ENCODE data around the gene TRIM50. TPM values are rescaled to one million over a fixed set of nuclear protein-coding genes. Genes with fewer than 3 reads are reported as not detected.
"Not testable (repeated sequence)": the region's sequence is repeated elsewhere in the genome, so short reads cannot be mapped to it uniquely, and the experiment has no call there.

TRIM50 gene
- total RNA-seq = not detected

DNA sequence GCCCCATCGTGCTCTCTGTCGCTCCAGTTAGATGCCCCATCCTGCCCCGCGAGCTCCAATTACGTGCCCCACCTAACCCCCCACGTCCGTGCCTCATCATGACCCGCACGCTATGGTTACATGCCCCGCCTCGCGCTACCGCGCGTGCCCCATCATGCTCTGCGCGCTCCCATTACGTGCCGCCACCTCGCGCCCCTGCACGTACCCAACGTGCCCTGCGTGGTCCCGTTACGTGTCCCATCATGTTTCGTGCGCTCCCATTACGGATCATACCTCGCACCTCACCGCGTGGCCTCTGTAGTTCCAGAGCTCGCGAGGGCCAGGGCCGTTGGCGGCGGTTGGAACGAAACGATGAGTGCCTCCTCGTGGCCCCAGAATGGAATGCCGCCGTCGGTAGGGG is at the start of gene TRIM50, which contains the start of gene FKBP6:
Gene TRIM50, minus strand, starts transcription at position 161 of the 400 bp plus-strand sequence. CDS start 3,295 bp downstream, outside the sequence.
Gene FKBP6, plus strand, starts transcription at position 240 of the 400 bp plus-strand sequence. CDS start 268 bp downstream, outside the sequence.
- H3K36me3 ChIP-seq; intact Hi-C loops (cut with DNase I); H3K9me3 ChIP-seq; H3K27me3 ChIP-seq; DNase-seq (ENCODE audit: low spot score in 2 of 2); H3K27ac ChIP-seq; H3K4me1 ChIP-seq; H3K4me3 ChIP-seq: not testable (repeated sequence)

DNA sequence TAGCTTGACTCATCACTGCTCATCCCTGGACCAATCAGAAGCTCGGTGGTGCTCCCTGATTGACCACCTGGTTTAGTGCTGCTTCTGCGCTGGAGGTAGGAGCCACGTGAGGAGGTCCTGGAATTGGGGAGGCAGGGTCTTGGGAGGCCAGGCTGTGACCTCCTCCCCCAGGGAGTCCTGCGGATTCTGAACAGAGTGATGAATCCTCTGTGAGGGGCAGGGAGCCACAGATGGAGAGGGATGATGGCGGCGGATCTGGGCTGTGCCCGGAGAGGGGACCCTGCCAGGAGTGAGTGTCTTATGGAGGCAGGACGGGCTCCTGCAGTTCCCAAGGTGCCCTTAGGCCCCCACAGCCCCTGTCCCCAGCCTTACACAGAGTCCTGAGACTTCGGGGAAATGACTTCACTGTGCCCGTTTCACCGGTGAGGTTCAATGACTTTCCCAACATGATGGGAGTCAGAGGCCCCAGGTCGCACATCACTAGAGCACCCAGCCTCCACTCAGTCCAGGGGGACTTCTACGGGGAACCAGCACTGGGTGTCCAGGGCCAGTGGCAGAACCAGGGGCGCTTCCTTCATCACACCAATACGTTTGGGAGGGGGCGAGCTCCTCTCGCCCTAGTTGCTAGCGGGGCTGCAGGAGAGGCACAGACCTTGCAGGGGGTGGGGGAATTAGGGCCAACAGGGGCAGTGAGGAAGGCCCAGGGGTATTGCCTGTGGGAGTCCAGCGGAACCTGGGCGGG is 49.0 kb upstream of the TRIM50 start:
- H3K9me3 ChIP-seq = no peaks in the 10 kb centered on the region
- TF ChIP-seq, protein P1, sequence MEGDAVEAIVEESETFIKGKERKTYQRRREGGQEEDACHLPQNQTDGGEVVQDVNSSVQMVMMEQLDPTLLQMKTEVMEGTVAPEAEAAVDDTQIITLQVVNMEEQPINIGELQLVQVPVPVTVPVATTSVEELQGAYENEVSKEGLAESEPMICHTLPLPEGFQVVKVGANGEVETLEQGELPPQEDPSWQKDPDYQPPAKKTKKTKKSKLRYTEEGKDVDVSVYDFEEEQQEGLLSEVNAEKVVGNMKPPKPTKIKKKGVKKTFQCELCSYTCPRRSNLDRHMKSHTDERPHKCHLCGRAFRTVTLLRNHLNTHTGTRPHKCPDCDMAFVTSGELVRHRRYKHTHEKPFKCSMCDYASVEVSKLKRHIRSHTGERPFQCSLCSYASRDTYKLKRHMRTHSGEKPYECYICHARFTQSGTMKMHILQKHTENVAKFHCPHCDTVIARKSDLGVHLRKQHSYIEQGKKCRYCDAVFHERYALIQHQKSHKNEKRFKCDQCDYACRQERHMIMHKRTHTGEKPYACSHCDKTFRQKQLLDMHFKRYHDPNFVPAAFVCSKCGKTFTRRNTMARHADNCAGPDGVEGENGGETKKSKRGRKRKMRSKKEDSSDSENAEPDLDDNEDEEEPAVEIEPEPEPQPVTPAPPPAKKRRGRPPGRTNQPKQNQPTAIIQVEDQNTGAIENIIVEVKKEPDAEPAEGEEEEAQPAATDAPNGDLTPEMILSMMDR (IDR thresholded peaks at IDR 0.05) = no peak
- no peak overlapping the region for H3K4me3 ChIP-seq
- no peak for DNase-seq (ENCODE audit: low spot score in 2 of 2)
- H3K36me3 ChIP-seq = no peaks in the 10 kb centered on the region
- peaks cover 6% of the 10 kb centered on the region for H3K27me3 ChIP-seq
- intact Hi-C loops (cut with DNase I) = no loop called here
- H3K27ac ChIP-seq = no peak overlapping the region
- H3K4me1 ChIP-seq = no peaks in the 10 kb centered on the region

DNA sequence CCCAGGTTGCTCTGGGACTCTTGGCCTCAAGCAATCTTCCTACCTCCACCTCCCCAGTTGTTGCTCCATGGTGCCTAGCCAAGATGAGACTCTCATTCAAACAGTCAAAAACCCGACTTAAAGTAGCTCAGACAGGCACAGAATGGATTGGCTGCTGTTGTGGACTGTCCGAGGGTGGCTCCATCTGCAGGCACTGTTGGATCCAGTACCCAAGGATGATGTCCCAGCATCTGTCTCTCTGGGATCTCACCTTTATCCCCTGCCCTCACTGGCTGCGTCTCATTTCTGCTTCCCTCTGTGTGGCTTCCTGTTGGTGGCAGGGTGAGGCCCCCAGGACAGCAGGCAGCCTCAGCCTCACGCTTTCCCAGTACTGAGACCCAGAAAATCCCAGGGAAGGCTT is 48.4 kb upstream of the TRIM50 start:
- H3K4me1 ChIP-seq; H3K36me3 ChIP-seq; H3K27ac ChIP-seq; H3K9me3 ChIP-seq; H3K4me3 ChIP-seq; intact Hi-C loops (cut with DNase I); H3K27me3 ChIP-seq; DNase-seq (ENCODE audit: low spot score in 2 of 2): not testable (repeated sequence)

DNA sequence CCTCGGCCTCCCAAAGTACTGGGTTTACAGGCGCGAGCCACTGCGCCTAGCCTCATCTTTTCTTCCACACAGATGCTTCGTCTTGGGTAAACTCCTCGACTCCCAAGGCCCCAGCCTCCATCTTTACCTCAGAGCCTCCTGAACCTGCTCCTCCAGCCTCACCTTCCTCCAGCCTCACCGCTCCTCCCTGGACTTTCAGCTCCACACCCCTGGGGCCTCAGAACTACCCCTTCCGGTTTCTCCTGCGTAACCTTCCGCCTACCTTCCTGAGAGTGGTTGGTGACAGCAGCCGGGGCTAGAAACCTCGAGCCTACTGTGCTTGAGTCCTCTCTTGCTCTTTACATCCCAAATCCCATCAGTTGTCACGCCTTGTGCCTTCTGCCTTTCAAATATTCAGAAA is 45.9 kb upstream of the TRIM50 start:
- intact Hi-C loops (cut with DNase I) = no loop called here

DNA sequence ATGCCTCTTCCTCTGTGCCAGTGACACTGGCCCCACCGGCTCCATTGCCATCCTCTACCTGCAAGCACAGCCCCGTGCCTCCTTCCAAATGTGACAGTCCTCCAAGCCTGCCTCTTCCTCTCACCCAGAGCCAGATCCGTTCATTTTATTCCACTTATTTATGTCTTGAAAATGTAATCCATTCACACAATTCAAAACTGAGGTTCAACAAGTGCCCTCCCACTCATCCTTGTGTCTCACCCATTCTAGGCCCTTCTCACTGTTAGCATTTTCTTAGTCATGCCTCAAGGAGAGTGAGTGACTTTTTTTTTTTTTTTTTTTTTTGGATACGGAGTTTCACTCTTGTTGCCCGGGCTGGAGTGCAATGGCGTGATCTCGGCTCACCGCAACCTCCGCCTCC is 41.7 kb upstream of the TRIM50 start:
- Histone ChIP-seq H3K4me1 (peaks cover 0 to under 1% of the 10 kb centered on the region in 2 donors), H3K9me3 (no peaks in the 10 kb centered on the region), H3K4me3 (no peak overlapping the region), H3K27ac (no peak overlapping the region), H3K27me3 (no peaks in the 10 kb centered on the region), H3K36me3 (no peaks in the 10 kb centered on the region)
- TF ChIP-seq, protein P1 (IDR thresholded peaks at IDR 0.05) = no peak
- no peak for DNase-seq (ENCODE audit: low spot score in 2 of 2)
- intact Hi-C loops (cut with DNase I) = no loop called here

More for the DNA sequence above, 45.9 kb upstream of the TRIM50 start:
- no peak overlapping the region for H3K4me3 ChIP-seq
- no peaks in the 10 kb centered on the region for H3K9me3 ChIP-seq
- DNase-seq (ENCODE audit: low spot score in 2 of 2) = no peak
- peaks cover 6% of the 10 kb centered on the region for H3K27me3 ChIP-seq
- no peaks in the 10 kb centered on the region for H3K36me3 ChIP-seq
- no peaks in the 10 kb centered on the region for H3K4me1 ChIP-seq
- TF ChIP-seq, protein P1 (IDR thresholded peaks at IDR 0.05) = no peak
- no peak overlapping the region for H3K27ac ChIP-seq

DNA sequence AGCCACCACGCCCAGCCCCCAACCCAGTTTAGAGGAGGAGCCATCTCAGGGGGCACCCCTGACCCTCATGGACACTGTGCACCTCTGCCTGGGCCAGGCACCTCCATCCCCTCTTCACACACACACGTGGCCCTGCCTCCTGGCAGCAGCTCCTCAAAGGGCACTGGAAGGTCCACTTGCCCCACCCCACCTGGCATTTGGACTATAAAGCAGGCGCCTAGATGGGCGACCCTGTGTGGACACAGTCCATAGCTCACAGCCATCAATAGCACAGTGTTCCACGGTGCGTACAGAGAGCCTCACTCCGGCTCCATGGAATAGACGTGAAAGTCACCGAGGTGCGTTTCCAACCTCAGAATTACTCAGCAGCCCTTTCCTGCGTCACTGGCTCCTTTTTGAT is 41.1 kb upstream of the TRIM50 start:
- no peaks in the 10 kb centered on the region for H3K36me3 ChIP-seq
- H3K4me1 ChIP-seq = peaks cover 0 to 4% of the 10 kb centered on the region in 2 donors
- no peak for DNase-seq (ENCODE audit: low spot score in 2 of 2)
- H3K27ac ChIP-seq = no peak overlapping the region
- no peaks in the 10 kb centered on the region for H3K9me3 ChIP-seq
- intact Hi-C loops (cut with DNase I) = no loop called here
- TF ChIP-seq, protein P1 (IDR thresholded peaks at IDR 0.05) = no peak
- no peaks in the 10 kb centered on the region for H3K27me3 ChIP-seq
- no peak overlapping the region for H3K4me3 ChIP-seq
